Measurements from ENCODE around the gene PTN.
"Not testable (repeated sequence)": the region's sequence is repeated elsewhere in the genome, so short reads cannot be mapped to it uniquely, and the experiment has no call there.

The PTN gene

DNA sequence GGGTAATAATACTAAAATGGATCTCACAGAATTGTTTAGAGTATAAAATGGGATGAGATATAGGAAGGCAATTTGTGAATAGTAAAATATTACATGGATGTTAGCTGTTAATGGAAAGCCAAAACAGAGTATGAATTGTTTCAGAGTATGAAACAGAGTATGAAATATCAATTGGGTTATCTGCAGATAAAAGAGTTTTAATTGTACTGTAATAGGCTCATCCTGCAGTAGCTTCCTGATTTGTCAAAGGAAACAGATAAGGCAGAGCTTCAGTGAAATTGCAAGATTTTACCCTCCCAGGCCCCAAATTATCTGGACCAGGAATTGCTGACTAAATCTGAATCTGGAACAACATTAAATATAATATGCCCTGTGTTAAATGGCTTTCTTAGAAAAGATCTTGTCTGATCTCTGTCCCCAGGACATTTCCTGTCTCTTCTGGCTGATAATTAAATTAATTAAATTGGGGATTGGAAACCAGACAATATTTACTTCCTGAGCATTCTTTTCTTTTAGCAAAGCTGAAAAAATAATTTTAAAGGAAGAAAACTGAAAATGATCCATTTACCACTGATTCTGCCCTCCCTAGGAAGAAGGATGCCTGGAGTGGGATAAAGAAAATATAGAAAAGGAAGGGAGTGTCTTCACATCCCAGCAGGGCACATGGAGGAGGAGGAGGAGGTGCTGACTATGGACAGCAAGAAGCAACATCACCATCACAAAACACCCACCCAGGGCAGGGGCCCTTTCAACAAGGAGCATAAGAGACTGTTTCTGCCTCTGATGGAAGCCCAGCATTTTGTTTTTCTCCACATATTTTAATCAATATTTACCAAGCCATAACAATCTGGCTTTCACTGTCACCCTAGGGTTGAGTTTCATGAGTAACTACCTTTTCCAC lies 18.5 kb downstream of the PTN start:
- DNase-seq = no peak

DNA sequence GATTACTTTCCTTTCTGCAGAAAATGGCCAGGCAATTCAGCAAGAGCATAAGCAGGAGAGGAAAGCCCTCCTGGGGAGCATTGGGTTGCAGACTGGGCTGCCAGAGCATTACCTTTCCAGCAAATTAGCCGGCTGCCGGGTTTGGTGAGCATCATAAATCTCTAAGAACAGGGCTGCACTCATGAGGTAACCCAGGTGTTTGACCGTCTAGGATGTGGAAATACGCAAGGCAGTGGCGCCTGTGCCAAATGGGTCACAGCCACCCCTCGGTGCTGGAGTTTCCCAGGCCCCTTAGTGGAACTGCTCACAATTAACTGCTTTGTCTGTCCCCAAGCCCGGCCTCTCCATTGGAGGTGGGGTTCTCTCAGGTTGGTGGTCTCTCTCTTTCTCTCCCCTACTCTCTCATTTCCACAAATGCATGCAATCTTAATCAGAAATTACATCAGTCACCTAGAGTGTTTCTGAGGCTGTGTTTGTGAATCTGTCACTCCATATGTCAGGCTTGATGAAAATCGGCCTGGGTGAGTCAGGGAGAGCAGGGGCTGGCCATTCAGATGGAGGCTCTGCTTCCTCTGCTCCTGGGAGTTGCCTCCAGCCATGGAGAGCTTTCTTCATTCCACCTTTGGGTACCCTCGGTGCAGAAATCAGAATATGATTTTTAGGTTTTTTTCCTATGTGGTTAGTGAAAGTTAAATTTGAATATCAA lies 26.7 kb downstream of the PTN start:
- no peak for DNase-seq

DNA sequence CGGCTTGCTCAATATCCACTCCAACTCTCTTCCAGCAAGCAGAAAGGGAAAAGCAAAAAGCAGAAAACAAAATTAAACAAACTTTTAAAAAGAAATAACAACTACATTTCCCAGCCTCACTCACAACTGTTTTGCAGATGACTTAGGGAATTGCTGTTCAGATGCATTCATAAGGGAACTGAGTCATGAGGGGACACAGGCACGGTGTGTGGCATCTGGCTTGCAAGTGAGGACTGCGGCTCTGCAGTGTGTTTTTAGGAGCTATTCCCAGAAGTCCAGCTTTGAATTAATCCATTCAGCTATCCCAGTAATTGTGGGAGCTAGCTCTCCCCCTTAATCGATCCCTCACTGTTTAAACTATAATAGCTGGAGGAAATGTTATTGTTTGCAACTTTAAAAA lies 30.3 kb downstream of the PTN start:
- DNase-seq = no peak

DNA sequence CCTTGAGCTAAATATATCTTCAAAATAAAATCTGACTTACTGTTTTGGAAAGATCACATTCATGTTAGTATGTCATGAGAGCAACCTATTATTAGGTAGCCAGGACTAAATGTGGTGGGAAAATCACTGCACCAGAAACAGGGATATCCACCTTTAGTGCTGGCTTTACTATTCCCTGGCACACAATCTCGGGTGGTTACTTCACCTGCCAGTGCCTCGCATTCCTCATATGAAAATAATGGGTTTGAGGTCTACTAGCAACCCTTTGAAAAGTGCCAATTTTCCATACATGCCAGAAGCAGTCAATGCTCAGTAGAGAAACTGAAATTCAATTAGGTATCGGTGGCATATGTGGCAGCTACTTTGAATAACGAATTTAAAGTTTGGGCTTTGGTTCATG lies 36.8 kb downstream of the PTN start:
- DNase-seq = no peak

DNA sequence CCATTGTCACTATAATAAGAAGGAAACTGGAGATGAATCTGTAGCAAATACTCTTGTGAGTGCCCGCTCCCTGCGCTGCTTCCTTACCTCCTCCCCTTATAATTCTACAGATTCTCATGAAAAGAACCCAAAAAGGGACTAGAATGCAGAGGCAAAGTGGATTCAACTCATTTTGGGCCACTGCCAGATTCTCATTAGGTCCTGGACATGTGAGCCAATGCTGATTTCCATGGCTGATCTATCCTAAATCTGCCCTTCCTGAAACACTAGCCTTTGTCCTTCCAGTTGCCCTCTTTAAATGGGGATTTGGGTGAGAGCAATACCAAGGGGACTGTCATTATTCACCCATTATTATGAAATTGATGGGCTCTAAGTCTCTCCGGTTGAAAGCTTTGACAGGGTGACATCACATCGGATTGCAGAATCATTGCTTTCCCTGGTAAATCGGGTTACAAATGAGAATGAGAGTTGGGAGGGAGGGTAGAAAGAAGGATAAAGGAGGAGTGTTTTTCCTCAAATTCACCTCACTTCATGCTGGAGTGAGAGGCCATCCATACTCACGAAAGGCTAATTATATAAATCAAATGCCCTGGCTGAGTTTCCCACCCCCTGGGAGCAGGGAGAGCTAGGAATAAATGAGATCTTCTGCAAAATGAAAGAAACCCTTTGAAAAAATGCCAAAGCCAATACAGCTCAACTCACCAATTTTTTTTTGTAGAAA lies 37.5 kb downstream of the PTN start:
- DNase-seq = no peak

DNA sequence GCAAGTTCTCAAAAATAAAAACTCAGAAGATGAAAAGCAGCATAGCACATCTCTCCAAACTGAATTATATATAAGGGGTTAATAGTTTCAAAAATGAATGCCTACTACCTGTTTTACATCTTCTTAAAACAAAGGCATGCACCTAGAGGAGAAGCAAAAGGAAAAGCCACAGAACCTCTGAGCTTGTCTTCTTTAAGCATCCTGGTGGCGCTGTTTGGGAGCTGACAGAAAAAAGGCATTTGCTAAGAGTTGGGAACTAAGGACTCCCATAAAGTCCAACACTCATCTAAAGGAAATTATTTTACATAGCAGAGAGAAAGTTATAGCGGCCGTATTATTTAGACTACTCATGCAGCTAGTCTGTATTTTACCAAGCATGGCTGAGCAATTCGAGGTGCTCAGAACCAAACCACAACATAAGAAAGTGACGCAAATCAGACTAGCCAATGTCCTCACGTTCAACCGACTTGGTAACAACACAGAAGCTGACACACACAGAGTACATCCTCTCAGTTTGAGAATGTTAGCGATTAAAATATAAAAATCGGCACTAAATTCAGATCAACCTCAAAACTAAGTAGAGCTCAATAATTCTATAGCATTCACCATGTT lies 38.8 kb downstream of the PTN start:
- DNase-seq = no peak

DNA sequence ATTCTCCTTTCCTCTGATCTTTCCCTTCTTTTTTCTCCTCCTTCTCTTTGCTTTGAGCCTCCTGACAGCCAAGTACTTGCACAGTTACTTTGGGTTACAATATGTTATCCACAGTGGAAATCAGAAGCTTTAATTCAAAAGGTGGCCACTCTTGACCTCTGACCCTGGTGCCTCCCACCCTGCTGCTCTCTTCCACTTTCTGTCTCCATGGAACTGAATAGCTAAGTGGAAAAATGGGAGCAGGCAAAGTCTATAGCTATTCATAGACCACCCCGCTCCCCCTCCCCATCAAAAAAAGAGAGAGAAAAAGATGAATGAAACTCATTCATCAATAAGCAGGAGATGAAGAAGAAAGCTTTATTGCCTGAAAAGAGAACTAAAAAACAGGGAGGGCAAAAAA lies 39.4 kb downstream of the PTN start:
- DNase-seq = no peak

DNA sequence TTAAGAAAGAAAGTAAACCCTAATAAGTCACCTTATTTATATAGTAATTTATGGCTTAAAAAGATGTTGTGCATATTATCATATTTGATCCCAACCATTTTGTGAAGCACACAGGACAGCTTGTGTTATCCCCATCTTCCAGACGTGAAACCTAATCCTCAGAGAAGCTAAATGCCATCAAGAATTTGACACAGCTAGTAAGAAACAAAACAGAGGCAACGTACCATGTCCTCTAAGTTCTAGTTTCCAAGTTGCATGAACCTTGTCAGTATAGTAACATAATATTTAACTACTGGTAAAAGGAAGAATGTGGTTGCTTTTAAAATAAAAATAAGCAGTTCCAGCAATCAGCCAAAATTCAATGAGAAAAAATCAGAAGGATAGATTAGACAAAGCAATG lies 41.5 kb downstream of the PTN start:
- DNase-seq = no peak

DNA sequence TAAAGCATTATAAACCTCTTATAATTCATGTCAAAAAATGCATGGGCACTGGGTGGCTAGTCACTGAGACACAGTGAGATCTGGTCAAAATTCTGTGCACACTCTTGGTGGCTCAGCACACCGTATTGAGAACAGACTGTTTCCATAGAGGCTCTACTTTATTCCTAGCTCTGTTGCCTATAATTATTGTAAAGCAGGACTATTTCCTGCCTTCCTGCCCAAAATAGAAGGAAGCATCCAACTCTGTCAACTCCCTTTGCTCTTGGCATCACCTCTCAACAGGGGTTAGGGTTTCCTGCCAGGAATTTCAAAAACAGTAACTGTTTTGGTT lies 45.1 kb downstream of the PTN start:
- no peak for DNase-seq

DNA sequence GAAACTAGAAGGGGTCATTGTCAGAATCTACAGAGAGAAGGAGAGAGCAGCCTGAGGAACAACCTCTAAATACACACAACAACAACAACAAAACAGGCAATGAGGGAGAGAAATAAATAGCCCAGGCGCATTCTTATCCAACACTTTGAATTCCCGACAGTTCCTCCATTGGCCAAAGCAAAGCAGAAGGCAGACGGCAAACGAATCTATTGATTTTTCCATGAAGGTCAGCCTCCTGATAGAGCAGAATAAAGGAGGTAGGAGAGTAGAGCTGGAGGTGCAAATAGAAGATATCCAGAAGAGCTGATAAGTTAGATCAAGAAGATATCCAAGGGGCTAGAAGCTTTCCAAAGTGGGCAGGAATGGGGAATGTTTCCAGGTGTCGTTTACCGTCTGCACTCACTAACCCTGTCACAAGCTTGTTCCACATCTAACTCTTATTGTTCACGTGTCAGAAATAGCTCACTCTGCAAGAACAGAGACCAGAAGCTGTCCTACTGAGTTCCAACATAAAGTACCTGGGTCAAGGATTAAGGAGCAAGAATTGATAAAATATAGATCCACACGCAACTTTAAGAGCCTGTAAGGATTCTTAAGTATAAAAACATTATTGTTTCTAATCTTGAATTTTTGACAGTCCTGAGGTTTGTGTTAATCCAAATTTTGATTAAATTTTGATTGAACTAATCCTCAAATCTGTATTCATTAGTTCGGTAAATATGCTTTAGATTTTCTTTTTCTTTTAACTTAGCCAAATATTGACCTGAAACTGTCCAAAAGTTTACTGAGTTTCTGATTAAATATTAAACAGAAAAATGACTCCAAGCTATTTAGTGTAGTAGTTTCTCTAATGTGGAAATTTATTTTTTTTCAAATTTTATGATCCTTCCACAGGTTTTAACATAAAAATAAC lies 45.7 kb downstream of the PTN start:
- DNase-seq = no peak

DNA sequence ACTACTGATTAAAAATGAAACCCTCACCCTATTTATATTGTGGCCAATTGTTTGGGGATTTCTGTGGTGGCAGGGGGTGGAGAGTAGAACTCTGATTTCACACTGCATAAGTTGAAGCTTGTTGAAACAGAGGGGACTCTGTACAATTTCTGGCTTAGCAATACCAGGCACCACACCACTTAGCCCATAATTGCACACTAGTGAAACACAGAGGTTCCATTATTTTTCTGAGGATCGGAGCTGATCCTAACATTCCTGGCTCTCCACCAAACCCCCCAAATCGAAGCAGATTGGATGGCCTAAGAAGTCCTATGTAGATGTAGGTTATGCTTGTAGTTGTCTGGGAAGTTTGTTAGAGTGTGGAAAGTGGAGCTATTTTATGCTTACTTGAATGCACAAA lies 47.0 kb downstream of the PTN start:
- DNase-seq = no peak

DNA sequence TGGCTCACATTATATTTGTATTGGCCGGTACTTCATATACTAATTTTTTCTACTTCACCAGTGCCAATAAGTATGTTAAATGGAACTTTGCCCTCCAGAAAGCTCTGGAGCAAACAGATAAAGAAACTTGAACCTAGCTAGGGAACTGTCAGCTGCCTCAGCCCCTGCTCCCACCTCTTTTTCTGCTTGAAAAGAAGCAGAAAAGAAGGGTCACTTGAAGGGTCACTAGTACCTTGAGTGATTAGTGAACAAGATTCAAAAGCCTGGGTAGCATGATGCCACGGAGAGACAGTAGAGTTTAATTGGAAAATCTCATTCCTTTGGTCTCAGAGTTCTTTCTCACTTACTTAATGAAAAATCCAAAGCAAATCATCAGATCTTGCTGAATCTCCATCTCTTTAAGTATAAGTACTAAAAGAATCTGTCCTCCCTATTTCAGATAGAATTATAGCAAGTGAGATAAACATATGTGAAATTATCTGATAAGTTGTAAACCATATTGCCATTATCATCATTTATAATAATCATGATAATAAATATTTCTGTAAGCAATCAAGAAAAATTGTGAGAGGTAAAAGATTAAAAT lies 47.7 kb downstream of the PTN start:
- no peak for DNase-seq

DNA sequence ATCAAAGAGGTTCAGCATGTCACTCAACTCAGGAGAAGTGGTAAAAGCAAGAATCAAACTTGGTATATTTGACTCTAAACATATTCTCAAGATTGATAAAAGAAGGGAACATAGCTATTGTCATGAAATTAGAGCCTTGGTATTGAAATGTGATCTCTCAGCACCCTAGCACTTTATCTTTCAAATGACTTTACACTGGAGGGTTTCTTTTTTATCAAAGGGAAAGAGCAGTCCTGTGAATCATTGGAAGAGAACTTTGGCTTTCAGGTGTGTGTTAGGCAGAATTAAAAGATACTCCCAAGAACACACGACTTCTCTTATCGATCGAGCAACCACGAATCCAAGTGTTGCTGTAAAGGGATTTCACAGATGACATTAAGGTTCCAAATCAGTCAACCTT lies 54.4 kb downstream of the PTN start:
- no peak for DNase-seq

DNA sequence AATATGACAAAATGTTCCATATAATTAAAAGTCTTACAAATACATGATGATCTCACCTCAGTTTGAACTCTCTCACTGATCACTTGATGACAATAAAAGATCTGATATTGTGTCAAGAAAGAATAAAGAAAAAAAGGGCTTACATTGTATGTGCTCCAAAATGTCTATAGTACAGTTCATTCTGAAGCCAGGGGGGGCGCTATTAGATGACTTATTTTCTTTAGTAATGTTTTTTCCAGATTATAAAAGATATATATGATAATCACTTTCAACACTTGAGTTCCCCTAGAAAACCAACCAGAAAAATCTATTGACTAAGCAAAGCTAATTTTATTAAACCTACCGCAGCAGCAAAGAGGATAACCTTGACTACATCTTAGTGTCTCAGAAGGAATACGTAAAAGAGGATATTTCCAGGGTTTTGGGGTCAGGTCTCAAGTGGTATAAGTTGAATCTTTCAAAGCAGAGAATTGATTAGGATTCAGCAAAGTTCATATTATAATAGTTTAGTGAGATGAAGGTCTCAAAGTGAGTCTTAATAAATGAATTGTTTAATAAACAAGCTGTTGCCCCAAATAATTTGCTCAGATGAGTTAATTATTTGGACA lies 55.8 kb downstream of the PTN start:
- DNase-seq = no peak

DNA sequence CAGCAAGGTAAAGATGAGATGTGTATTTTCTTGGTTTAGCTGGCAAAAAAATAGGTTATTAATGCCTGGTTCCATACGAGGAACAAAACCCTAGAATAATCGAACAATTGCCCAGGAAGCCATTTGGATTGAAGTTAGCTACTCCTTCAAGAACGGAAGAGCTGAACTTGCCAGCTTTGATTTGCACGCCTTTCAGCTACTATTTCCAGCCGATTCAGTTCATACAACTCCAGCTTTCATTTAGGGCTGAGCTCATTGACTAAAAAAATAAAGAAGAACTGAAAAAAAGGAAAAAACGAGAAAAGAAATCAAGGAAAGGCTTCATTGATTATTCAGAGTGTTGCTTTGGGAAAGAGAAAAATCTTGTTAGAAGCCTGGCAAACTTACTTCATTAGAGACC lies 60.4 kb downstream of the PTN start:
- DNase-seq = no peak

DNA sequence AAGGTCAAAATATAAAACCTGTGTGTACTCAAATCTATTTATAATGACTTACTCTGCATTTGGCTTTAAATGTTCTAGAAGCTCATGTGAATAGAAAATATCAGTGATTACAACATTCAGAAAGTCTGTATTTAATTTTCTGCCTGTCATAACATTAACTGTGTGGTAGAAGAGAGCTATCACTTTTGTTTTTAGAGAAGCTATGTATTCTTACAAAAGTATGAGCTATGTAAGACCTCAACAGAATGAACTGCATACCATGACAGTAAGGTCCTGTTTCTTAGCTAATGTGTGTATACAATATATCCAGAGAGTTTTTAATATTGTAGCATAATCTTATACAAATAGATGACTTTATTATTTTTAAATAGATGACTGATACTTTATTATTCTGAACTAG lies 61.5 kb downstream of the PTN start:
- DNase-seq = no peak

DNA sequence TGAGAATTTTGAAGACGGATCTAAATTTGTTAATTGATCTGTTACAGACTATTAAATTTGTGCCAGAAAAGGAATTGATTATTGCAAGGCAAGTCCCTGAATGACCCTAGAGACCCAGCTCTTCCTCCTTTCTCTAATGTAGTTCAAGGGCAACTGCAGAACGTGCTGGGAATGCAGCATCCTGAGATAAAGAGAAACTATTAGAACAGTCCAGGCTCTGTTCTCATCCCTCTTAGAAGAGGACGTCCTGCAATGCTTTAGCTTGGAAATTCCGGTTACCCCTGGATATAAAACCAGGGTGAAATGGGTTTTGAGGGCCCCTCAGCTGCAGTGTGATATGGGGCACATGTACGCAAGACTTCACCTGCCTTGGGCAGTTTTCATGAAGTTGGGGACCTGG lies 67.3 kb downstream of the PTN start:
- no peak for DNase-seq

DNA sequence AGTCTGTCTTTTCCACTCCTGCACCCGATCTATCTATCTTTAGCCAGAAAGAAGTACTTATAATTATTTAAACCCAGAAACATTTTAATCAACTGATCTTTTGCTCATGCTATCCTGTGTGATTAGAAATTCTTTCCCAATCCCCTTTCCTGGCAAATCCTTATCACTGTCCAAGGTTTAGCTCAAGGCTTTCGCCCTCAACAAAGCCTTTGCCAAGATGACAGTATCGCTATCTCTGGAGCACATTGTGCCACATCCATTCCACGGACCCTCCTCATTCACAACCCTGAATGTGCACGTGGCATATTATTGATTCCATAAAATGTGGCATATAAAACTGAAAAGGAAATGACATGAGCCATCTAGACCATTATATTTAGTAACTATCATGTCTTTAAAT lies 71.3 kb downstream of the PTN start:
- DNase-seq = no peak

DNA sequence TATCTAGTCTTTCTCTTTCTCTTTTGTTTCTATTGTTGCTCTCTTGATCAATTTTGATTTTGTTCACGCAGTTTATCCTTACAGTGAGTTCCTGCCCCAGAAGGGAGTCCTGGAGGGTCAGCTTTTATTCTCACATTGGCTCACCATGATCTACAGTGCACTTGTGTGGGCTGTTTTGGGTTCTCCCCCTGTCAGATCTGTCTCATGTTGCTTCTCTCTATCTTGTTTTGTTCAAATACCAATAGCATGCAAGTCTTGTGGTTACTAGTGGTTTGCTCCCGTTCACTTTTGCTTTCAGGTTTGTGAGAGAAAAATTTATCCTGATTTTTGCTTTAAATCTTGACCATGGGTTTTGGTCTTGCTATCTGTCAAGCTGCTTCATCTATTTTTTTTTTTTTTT lies 74.3 kb downstream of the PTN start:
- DNase-seq = no peak

DNA sequence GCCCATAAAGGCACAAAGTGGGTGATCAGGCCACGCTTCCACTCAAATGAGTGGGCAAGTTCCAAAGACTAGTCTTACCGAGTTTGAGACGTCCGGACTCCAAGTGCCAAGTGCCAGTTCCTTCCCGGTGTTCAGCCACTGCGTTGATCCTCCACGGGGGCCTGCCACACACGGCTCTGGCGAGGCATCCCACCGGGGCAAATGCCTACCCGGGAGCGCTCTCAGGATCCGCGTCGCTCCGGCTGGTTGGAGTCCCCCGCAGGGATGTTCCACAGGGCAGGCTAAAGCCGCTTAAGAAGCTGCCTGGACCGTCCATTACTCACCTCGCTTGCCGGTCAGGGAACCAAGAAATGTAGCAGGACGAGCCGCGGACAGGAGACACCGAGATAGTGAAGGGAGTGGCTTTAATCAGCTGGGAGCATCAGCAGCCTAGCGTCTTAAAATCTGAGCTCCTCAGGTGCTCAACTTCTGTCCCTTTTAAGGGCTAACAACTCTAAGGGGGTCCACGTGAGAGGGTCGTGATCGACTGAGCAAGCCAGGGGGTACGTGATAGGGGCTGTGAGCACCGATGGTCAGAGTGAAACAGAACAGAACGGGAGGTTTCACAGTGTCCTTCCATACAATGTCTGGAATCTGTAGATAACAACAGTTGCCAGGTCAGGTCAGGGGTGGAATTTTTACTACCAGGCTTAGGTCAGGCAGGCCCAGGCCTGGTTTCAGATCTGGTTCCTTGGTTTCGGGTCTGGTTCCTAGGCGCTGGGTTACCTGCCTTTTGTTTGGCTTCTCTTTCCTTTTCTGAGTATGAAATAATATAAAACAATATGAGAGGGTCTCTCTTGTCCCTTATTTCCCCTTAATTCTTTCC lies 75.3 kb downstream of the PTN start:
- not testable (repeated sequence) for DNase-seq
